ENCODE measurements around the gene HCST.
"Not testable (repeated sequence)": the region's sequence is repeated elsewhere in the genome, so short reads cannot be mapped to it uniquely, and the experiment has no call there.

Gene HCST

DNA sequence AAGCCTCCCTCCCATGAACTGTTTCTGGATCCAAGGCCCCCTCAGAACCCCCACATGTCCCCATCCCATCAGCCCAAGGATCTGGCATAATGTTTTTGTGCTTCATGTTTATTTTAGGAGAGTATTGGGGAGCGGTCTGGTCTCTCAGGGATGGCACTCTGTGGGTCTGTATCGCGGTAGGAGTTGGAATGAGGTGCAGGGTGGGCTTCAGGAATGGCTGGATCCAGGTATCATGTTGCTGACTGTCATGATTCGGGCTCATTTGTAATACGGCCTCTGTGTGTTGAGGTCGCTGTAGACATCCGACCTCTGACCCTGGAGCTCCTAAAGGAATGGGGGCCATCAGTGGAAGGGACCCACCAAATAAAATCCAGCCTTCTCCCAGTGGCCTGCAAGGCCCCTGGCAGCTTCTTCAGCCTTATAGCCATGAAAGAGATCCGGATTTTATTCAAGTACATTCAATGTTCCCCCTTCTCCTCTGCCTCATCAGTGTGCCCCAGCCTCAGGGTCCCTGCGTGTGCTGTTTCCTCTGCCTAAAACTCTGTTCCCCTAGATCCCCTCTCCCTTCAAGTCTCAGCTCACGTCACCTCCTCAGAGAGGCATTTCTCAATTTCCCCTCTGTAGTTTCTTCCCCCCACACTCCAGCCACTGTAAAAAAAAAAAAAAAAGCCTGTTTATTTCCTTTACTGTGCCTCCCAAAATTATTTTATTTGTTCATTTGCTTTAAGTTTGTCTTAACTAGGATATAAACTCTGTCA lies 2.2 kb downstream of the HCST start:
- DNase-seq (ENCODE audit: low read depth, low spot score): no peak

DNA sequence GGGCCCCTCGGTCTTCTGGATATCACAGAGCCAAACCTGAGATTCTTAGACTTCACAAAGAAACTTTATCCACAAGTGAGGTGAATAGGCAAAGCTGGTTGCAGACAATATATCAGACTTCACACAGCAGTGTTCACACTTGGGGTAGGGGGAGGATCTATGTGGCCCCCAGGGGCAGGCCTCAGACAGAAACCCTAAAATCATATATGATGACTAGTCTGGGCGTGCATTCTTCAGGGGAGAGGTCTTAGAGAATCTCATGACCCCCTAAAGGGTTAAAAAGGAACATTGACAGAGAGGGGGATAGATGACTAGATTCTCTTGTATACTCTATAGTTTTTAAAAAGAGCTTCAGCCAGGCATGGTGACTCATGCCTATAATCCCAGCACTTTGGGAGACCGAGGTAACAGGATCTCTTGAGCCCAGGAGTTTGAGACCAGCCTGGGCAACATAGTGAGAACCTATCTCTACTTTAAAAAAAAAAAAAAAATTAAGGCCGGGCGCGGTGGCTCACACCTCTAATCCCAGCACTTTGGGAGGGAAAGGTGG lies 2.9 kb downstream of the HCST start:
- no peak for DNase-seq (ENCODE audit: low read depth, low spot score)

DNA sequence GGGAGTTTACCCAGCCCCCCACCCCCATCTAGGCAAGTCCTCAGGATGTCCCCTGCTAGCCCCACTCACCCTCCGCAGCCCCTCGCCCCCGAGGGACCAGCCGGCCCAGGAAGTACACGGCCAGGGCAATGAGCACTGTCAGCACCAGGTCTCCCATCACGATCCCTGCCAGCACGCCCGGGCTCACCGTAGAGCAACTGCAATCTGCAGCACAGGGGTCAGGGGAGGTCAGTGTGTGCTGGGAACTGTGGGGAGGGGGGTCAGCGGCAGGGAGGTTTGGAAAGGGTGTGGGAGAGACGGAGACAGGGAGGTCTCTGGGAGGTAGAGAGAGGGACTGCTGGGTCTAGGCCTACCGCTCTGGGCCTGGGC lies 5.0 kb downstream of the HCST start:
- no peak for DNase-seq (ENCODE audit: low read depth, low spot score)

DNA sequence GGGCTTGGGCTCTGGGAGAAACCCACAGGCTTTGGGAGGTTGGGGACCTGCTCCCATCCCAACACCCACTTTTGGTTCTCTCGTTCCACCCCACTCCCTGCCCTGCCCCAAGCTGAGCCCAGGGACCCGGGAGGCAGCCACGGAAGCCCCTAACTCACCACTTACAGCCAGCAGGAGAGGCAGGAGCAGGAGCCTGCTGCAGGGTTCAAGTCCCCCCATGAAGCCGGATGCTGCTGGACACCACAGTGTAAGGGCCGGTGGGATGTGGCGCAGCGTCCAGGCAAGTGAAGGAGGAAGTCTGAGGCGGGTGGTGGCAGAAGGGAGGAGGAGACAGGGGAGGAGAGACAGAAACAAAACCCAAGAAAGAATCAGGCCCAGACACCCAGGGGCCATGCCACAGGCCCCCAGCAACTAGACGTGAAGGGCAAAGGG lies 5.7 kb downstream of the HCST start, which contains the start of gene TYROBP:
Gene TYROBP (minus strand): TSS at position 286 of the 432 bp plus-strand sequence. CDS start 67 bp downstream, at position 219.
- DNase-seq (ENCODE audit: low read depth, low spot score): no peak

DNA sequence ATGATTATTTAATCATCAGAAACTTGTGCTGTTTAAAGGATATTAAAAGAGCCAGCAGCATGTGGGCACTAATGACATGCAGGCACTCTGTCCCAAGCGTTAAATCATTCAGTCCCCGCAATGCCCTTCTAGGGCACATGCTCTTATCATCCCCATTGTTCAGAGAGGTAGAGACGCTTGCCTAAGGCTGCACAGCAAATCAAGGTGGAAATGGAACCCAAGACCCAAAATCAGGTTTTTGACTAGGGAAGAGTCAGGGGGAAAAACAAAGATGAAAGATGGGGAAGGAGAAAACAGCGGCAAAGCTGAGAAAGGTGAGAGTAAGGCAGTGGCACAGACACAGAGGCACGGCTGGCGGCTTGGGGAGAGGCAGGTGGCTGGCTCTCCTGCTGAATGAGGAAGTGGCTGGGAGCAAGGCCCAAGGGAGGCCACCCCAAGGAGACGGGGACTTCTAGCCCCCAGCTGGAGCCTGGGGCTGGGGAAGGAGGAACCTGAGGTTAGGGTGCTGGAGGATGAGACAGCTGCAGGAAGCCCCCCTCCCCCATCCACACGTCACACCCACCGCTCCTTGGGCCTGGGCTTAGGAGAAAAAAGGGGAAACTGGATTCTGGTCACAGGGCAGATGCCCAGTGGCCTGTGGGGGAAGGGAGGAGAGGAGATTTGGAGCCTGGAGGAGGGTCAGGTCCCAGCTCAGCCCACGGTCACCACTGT lies 6.8 kb downstream of the HCST start:
- DNase-seq (ENCODE audit: low read depth, low spot score): no peak

DNA sequence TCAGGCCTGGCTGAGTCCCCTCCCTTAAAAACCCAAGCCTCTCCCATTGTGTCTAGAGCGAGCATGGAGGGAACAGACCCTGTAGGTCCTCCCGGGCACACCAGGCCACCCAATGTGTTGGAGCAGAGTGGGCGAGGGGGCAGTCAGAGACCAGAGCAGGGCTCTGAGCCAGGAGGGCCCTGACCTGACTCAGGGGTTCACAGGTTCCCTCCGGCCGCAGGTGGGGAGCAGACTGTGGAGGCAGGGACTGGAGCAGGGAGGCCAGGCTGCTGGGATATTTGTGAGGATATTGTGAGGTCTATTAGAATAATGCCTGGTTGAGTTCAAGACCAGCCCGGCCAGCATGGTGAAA lies 7.3 kb downstream of the HCST start:
- DNase-seq (ENCODE audit: low read depth, low spot score): no peak

DNA sequence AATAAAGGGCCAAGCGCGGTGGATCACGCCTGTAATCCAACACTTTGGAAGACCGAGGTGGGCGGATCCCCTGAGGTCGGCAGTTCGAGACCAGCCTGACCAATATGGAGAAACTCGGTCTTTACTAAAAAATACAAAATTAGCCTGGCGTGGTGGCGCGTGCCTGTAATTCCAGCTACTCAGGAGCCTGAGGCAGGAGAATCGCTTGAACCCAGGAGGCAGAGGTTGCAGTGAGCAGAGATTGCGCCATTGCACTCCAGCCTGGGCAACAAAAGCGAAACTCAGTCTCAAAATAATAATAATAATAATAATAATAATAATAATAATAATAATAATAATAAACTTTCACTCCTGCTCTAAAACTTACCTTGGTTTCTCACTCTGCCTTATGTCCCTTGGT lies 8.0 kb downstream of the HCST start:
- DNase-seq (ENCODE audit: low read depth, low spot score): not testable (repeated sequence)

DNA sequence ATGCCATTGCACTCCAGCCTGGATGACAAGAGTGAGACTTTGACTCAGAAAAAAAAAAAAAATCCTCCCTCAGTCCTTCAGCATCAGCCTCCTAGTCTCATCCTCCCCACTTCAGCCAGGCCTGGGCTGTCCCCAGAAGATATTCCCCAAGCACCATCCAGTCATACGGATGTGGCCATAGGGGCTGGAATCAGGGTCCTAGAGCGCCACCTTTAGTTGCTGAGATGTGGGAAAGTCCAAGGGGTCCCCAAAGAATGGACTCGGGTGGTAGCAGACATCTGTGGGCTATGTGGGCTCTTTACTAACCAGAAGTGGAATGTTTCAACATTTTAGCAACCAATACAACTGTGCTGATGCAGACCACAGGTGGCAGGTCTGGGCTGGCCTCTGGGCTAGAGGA lies 8.8 kb downstream of the HCST start:
- DNase-seq (ENCODE audit: low read depth, low spot score): no peak

DNA sequence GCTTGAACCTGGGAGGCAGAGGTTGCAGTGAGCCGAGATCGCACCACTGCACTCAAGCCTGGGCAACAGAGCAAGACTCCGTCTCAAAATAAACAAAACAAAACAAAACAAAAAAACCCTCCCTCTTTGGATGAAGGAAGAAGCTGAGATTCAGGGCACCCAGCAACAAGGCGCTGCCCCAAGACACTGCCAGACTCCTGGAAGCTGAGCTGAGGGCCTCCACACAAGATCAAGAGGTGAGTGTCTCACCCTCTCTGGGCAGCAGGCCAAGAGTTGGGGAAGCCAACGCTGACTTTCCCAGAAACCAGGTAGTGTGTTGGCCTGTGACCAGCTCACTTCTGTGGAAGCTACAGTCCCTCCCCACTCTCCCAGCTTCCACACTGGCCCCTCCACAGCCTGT lies 9.5 kb downstream of the HCST start:
- peak; percentile 26 for DNase-seq (ENCODE audit: low read depth, low spot score)

DNA sequence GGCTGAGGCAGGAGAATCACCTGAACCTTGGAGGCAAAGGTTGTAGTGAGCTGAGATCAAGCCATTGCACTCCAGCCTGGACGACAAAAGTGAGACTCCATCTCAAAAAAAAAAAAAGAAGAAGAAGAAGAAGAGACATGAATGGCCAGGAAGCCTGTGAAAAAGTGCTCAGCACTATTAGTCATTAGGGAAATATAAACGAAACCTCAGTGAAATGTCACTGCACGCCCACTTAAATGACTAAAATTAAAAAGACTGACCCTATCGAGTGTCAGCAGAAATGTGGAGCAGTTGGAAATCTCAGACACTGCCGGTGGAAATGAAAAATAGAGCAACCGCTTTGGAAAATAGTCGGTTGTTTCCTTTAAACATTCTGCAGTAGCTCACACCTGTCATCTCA lies 11.3 kb downstream of the HCST start:
- no peak for DNase-seq (ENCODE audit: low read depth, low spot score)

DNA sequence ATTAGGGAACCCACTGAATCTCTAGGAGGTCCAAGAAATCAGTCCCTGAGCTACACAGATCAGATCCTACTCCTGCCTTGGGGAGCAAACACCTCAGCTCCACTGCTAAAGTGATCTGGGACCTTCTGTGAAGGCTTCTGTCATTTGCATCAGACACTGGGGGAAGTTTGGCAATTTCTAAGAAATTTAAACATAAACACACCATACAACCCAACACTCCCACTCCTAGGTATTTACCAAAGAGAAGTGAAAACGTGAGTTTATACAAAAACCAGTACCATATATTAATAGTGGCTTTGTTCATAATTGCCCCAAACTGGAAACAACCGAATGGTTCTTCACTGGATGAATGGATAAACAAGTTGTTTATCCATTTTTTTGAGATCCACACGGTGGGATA lies 13.1 kb downstream of the HCST start:
- no peak for DNase-seq (ENCODE audit: low read depth, low spot score)

DNA sequence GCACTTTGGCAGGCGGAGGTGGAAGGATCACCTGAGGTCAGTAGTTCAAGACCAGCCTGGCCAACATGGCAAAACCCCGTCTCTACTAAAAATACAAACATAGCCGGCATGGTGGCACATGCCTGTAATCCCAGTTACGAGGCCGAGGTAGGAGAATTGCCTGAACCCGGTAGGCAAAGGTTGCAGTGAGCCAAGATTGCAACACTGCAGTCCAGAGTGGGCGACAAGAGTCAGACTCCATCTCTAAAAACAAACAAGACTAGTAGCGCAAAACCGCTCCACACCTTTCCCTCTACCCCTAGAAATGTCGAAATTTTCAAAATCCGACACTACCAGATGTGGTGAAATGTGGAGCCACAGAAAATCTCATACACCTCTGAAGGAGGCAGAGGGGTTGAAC lies 17.0 kb downstream of the HCST start:
- no peak for DNase-seq (ENCODE audit: low read depth, low spot score)

DNA sequence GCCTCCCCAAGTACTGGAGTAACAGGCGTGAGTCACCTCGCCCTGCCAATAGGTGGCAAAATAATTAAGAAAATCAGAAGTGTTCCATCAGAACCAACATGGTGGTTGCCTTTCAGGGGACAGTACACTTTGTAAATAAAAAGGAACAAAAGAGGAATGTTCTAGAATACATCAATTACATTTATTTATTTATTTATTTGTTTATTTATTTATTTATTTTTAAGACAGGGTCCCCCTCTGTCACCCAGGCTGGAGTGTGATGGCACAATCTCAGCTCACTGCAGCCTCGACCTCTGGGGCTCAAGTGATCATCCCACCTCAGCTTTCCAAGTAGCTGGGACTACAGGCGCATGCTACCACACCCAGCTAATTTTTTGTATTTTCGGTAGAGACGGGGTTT lies 18.7 kb downstream of the HCST start:
- DNase-seq (ENCODE audit: low read depth, low spot score): no peak

DNA sequence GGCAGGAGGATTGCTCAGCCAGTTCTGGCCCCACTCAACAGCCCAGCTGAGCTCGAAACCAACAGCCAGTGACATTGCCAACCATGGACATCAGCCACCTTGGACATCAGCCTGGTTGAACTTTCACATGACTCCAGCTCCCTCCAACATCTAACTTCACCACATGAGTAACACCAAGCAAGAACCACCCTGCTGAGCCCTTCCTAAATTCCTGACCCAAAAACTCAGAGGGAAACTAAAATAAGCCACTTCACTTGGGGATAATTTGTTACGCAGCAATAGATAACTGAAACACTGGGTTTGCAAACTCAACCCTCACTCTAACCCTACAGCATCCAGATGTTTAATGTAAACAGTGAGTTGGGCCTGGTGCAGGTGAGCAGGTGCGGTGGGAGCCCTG lies 23.2 kb downstream of the HCST start:
- no peak for DNase-seq (ENCODE audit: low read depth, low spot score)

DNA sequence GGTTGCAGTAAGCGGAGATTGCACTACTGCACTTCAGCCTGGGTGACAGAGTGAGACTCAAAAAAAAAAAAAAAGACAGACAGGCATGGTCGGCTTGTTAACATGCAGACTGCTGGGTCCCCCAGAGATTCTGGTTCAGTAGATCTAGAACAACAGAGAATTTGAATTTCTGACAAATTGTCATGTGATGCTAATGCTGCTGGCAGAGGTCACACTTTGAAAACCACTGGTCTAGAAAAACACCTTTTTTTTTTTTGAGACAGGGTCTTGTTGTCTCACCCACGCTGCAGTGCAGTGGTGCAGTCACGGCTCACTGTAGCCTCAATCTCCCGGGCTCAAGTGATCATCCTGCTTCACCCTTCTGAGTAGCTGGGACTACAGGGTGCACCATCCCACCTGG lies 26.2 kb downstream of the HCST start:
- no peak for DNase-seq (ENCODE audit: low read depth, low spot score)

DNA sequence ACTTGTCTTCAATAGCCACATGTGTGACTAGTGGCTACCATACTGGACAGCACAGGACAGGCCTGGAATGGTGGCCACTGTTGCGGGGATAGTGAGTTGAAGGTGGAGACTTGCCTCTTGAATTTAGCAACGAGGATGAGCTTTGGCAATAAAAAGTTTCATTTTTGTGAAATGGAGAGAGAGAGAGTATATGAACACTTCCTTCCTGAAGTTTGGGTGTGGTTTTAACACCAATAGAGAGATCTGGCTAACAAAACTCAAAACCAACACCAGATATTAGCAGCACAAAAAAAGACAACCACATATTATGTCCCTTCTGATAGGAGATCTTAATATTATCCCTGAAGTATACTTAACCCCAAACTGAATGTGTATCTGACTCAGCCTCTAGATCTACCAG lies 27.5 kb downstream of the HCST start:
- DNase-seq (ENCODE audit: low read depth, low spot score): no peak

DNA sequence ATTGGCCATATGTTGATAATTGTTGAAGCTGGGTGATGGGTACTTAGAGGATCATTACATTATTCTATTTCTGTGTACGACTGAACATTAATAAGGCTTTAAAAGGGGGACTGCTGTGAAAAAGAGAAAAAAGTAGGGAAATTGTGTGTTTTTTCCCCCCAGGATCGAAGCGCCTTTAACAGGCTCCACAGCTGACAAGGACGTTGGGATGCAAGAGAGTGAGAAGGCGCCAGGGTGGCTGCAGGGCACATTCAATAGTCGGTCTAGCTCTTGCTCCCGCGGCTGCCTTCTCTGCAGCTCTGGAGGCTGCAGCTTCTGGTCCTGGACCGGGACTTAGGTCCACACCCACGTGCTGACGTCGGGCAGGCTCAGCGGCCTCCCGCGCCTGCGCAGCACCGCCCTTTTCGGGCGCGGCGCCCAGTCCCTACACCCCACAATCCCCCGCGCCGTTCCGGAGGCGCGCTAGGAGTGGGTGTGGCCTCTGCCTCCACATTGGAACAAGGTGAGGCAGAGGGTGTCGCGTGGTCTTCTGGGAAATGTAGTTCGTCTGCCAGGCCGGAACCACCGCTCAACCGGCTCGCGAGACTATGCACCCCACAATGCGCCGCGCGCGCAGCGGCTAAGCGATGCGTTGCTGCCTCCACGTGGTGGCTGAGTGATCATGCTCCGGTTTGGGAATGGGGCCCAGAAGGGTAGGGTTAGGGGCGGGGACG lies 29.0 kb downstream of the HCST start:
- DNase-seq (ENCODE audit: low read depth, low spot score): peak; percentile 100

DNA sequence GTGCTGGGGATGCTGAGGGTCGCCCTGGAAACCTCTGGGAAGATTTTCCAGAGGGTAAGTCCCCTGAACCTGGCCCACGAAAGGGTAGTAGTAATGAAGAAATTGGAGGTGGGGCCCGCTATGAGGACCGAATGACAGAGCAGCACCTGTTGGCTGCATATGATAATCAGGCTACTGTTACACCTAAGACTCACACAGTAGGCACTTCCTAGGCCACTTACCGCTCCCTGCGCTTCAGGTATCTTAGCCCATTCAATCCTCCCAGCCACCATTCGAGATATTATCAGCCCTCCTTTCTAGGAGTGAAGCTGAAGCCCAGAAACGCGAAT lies 29.5 kb downstream of the HCST start:
- no peak for DNase-seq (ENCODE audit: low read depth, low spot score)

DNA sequence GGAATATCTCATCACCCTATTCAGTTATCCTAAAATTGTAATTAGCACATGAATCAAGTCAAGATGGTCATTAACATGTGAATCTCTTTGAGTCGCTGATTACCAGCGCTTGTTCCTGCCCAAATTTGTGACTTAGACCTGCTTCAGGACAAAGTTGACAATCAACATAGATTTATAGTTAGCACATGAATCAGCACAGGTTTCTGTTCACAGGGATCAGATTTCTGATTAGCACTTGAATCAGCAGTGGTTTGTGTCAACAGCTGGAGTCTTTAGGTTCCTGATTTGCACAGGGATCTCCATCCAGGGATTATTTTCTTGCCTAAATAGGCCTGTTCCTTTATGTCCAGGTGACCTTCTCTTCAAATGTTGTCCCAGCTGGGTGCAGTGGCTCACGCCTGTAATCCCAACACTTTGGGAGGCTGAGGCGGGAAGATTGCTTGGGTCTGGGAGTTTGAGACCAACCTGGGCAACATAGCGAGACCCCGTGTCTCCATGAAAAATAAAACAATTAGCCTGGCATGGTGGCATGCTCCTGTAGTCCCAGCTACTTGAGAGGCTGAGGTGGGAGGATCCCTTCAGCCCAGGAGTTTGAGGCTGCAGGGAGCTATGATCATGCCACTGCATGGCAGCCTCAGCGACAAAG lies 30.1 kb downstream of the HCST start:
- DNase-seq (ENCODE audit: low read depth, low spot score): no peak

DNA sequence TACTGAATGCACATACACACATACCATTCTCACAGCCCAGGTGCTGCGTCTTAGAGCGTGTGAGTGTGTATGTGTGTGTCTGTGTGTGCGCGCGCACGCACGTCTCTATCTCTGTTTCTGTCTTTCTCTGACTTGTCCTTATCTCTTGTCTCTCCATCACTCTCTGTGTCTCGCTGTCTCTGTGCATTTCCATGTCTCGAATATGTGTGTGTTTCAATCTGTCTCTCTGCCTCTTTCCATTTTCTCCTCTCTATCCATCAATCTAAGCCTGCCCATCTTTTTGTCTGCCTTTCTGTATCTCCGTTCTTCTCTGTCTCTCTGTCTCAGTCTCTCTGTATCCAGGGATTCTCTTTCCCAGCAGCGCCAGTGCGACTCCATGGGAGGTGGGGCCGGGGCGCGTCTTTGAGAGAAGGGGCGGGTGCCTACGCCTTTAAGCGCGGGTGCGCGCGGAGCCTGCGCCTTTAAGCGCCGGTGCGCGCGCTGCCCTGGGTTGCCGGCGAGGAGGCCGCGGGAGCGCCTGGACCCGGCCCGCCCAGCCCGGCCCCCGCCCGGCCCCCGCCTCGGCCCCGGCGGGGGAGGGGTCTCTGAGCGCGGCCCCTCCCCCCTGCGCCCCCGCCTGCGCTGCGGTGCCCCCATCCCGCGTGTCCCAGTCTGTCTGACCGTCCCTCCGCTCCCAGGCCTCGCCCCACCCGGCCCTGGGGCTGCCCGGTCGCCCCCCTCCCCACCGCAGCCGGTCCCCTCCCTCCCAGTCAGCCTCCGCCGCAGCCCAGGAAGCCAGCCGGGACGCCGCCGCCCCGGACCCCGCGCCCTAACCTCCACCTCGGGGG lies 33.8 kb downstream of the HCST start, which contains the start of gene LRFN3:
Gene LRFN3 (plus strand): TSS at position 464 of the 827 bp plus-strand sequence. CDS start 3,052 bp downstream, outside the sequence.
- peak; percentile 90 for DNase-seq (ENCODE audit: low read depth, low spot score)

DNA sequence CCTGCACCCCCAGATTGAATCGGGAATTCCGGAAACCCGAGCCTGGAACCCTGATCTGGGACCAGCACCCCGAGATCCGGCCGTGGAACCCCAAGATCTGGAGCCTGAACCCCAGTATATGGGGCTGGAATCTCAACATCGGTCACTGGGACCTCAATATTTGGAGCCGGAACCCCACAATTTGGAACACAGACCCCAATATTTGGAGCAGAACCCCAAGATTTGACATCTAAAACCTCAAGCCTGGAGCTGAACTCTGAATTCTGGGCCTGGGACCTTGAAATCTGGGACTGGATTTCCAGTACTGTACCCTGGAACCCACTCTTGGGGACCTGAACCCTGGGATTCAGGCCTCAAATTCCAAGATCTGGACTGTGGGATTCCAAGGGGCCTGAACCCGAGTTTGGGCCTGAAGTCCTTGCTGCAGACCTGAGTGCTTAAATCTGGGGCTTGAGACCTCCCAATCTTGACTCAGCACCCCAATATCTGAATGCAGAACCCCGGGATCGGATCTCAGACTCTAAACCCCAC lies 34.5 kb downstream of the HCST start:
- DNase-seq (ENCODE audit: low read depth, low spot score): no peak

Measured in astrocyte of the hippocampus (primary cell).